ENCODE measurements around the gene RFX4. TPM values are rescaled to one million over a fixed set of nuclear protein-coding genes. Genes with fewer than 3 reads are reported as not detected.

Gene RFX4
- total and polyA plus RNA-seq, 2 donors (not counting 1 experiment from before 2014, with no cell fraction given): not detected

DNA sequence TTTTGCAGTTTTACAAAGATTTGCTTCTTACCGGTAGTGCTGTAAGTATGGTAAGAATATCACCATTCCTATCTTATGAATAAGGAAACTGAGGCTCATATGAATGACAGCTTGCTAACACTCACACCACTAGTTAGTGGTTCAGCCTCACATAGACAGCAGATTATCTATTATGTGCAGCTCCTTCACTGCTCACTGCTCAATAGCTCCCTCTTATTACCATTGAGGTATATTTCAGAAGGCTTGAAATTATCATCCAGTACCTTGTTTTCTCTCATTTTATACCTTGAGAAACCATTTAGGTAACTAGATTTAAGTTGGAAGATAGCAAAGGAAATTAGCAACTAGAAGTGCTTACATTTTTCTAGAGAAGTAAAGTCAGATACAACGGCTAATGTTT lies 207.2 kb downstream of the RFX4 start:
- H3K27me3 ChIP-seq (ENCODE audit: control insufficient read depth, insufficient read depth, low read length): no peaks in the 10 kb centered on the region
- H3K9me3 ChIP-seq (ENCODE audit: control insufficient read depth, insufficient read depth, low read depth, low read length): no peaks in the 10 kb centered on the region
- no peaks in the 10 kb centered on the region for H4K20me1 ChIP-seq (ENCODE audit: control insufficient read depth, extremely low read depth, insufficient read depth, low read length)
- H3K9ac ChIP-seq (ENCODE audit: insufficient read depth, low read length): no peak overlapping the region
- TF ChIP-seq EZH2 (IDR thresholded peaks at IDR 0.05; ENCODE audit: low read length, missing control alignments): no peak
- TF ChIP-seq, protein P1, sequence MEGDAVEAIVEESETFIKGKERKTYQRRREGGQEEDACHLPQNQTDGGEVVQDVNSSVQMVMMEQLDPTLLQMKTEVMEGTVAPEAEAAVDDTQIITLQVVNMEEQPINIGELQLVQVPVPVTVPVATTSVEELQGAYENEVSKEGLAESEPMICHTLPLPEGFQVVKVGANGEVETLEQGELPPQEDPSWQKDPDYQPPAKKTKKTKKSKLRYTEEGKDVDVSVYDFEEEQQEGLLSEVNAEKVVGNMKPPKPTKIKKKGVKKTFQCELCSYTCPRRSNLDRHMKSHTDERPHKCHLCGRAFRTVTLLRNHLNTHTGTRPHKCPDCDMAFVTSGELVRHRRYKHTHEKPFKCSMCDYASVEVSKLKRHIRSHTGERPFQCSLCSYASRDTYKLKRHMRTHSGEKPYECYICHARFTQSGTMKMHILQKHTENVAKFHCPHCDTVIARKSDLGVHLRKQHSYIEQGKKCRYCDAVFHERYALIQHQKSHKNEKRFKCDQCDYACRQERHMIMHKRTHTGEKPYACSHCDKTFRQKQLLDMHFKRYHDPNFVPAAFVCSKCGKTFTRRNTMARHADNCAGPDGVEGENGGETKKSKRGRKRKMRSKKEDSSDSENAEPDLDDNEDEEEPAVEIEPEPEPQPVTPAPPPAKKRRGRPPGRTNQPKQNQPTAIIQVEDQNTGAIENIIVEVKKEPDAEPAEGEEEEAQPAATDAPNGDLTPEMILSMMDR (conservative IDR thresholded peaks at IDR 0.05 in 1 of 2, IDR thresholded peaks at IDR 0.05 in 1 of 2; ENCODE audit: low read depth in 1 of 2, low read length in 2 of 2): peak in 1 of 2 donors; percentile 14
- no peak overlapping the region for H2AFZ ChIP-seq (ENCODE audit: low read length)
- no peaks in the 10 kb centered on the region for H3K36me3 ChIP-seq (ENCODE audit: control insufficient read depth, insufficient read depth, low read length)
- H3K4me2 ChIP-seq (ENCODE audit: extremely low read depth, insufficient read depth, low read length): no peak overlapping the region
- no peaks in the 10 kb centered on the region for H3K4me1 ChIP-seq (ENCODE audit: control insufficient read depth, extremely low read depth, insufficient read depth, low read length)
- no peak overlapping the region for H3K4me3 ChIP-seq (replicated peaks in 1 of 4; ENCODE audit: control extremely low read depth in 1 of 4, insufficient read depth in 1 of 4, low read depth in 3 of 4, low read length in 4 of 4)
- H3K27ac ChIP-seq (ENCODE audit: insufficient read depth, low read length): no peak overlapping the region
- no peak for DNase-seq (ENCODE audit: low read depth in 2 of 2)
- no peaks in the 10 kb centered on the region for H3K79me2 ChIP-seq (ENCODE audit: control insufficient read depth, insufficient read depth, low read length)

GRCh38 chr12:106791531-106791930 lies 208.7 kb downstream of the RFX4 start:
- Histone ChIP-seq H3K36me3 (ENCODE audit: control insufficient read depth, insufficient read depth, low read length) (no peaks in the 10 kb centered on the region), H3K9me3 (ENCODE audit: control insufficient read depth, insufficient read depth, low read depth, low read length) (no peaks in the 10 kb centered on the region), H3K27ac (ENCODE audit: insufficient read depth, low read length) (no peak overlapping the region), H3K4me3 (replicated peaks in 1 of 4; ENCODE audit: control extremely low read depth in 1 of 4, insufficient read depth in 1 of 4, low read depth in 3 of 4, low read length in 4 of 4) (no peak overlapping the region), H3K27me3 (ENCODE audit: control insufficient read depth, insufficient read depth, low read length) (no peaks in the 10 kb centered on the region), H3K79me2 (ENCODE audit: control insufficient read depth, insufficient read depth, low read length) (no peaks in the 10 kb centered on the region), H3K4me1 (ENCODE audit: control insufficient read depth, extremely low read depth, insufficient read depth, low read length) (no peaks in the 10 kb centered on the region), H4K20me1 (ENCODE audit: control insufficient read depth, extremely low read depth, insufficient read depth, low read length) (no peaks in the 10 kb centered on the region), H3K4me2 (ENCODE audit: extremely low read depth, insufficient read depth, low read length) (no peak overlapping the region), H2AFZ (ENCODE audit: low read length) (no peak overlapping the region), H3K9ac (ENCODE audit: insufficient read depth, low read length) (no peak overlapping the region)
- DNase-seq (ENCODE audit: low read depth in 2 of 2): no peak
- no peak for TF ChIP-seq EZH2 (IDR thresholded peaks at IDR 0.05; ENCODE audit: low read length, missing control alignments)
- TF ChIP-seq, protein P1 (conservative IDR thresholded peaks at IDR 0.05 in 1 of 2, IDR thresholded peaks at IDR 0.05 in 1 of 2; ENCODE audit: low read depth in 1 of 2, low read length in 2 of 2): no peak

DNA sequence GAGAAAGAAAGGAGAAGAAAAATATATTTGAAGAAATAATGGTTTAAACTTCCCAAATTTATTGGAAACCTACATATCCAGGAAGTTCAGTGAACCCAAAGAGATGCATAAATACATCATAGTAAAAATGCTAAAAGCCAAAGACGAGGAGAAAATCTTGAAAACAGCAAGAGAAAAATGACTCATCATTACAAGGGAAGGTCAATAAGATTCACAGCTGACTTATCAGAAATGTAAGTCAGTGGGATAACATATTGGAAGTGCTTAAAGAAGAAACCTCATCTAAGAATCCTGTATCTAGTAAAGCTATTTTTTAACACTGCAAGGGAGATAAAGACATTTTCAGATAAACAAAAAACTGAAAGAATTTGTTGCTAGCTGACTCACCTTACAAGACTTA lies 211.6 kb downstream of the RFX4 start:
- peak in 1 of 2 donors; percentile 24 for DNase-seq (ENCODE audit: low read depth in 2 of 2)
- TF ChIP-seq, protein P1 (conservative IDR thresholded peaks at IDR 0.05 in 1 of 2, IDR thresholded peaks at IDR 0.05 in 1 of 2; ENCODE audit: low read depth in 1 of 2, low read length in 2 of 2): no peak
- TF ChIP-seq EZH2 (IDR thresholded peaks at IDR 0.05; ENCODE audit: low read length, missing control alignments): no peak
- no peak overlapping the region for H3K27ac ChIP-seq (ENCODE audit: insufficient read depth, low read length)
- H4K20me1 ChIP-seq (ENCODE audit: control insufficient read depth, extremely low read depth, insufficient read depth, low read length): no peaks in the 10 kb centered on the region
- no peaks in the 10 kb centered on the region for H3K9me3 ChIP-seq (ENCODE audit: control insufficient read depth, insufficient read depth, low read depth, low read length)
- no peaks in the 10 kb centered on the region for H3K36me3 ChIP-seq (ENCODE audit: control insufficient read depth, insufficient read depth, low read length)
- H2AFZ ChIP-seq (ENCODE audit: low read length): no peak overlapping the region
- no peaks in the 10 kb centered on the region for H3K79me2 ChIP-seq (ENCODE audit: control insufficient read depth, insufficient read depth, low read length)
- H3K9ac ChIP-seq (ENCODE audit: insufficient read depth, low read length): no peak overlapping the region
- no peak overlapping the region for H3K4me2 ChIP-seq (ENCODE audit: extremely low read depth, insufficient read depth, low read length)
- no peak overlapping the region for H3K4me3 ChIP-seq (replicated peaks in 1 of 4; ENCODE audit: control extremely low read depth in 1 of 4, insufficient read depth in 1 of 4, low read depth in 3 of 4, low read length in 4 of 4)
- H3K27me3 ChIP-seq (ENCODE audit: control insufficient read depth, insufficient read depth, low read length): no peaks in the 10 kb centered on the region
- H3K4me1 ChIP-seq (ENCODE audit: control insufficient read depth, extremely low read depth, insufficient read depth, low read length): no peaks in the 10 kb centered on the region
